Measurements from ENCODE around the gene NUSAP1. TPM values are rescaled to one million over a fixed set of nuclear protein-coding genes. Genes with fewer than 3 reads are reported as not detected.

The NUSAP1 gene
- total and polyA plus RNA-seq, 4 donors: 4.6 to 149 (median 8.3) TPM

GRCh38 chr15:41336549-41336948 lies 3.9 kb downstream of the NUSAP1 start (continued):
- TF ChIP-seq ZBTB33 (IDR thresholded peaks at IDR 0.05): no peak
- no peak for TF ChIP-seq RAD21 (IDR thresholded peaks at IDR 0.05)
- TF ChIP-seq JUND (IDR thresholded peaks at IDR 0.05): no peak

GRCh38 chr15:41337047-41337446 lies 4.4 kb downstream of the NUSAP1 start:
- Histone ChIP-seq H3K4me3 (ENCODE audit: low read depth in 1 of 3, low read length in 3 of 3) (no peak overlapping the region), H3K36me3 (ENCODE audit: control insufficient read depth in 4 of 4, insufficient read depth in 3 of 4, low read depth in 1 of 4, low read length in 3 of 4) (no peaks in the 10 kb centered on the region), H3K9ac (ENCODE audit: low read depth in 1 of 2, low read length in 2 of 2) (no peak overlapping the region), H3K4me1 (ENCODE audit: control insufficient read depth in 4 of 4, insufficient read depth in 4 of 4, low read length in 3 of 4) (peaks cover 0 to 16% (median 4%) of the 10 kb centered on the region in 4 donors), H3K27me3 (ENCODE audit: control insufficient read depth in 4 of 4, insufficient read depth in 4 of 4, low read length in 3 of 4) (no peaks in the 10 kb centered on the region), H3K9me3 (ENCODE audit: control insufficient read depth in 4 of 4, low read length in 3 of 4) (no peaks in the 10 kb centered on the region), H3K27ac (ENCODE audit: low read depth in 1 of 2, low read length in 2 of 2) (no peak overlapping the region)
- TF ChIP-seq NR2F2 (IDR thresholded peaks at IDR 0.05): no peak
- no peak for TF ChIP-seq RXRA (IDR thresholded peaks at IDR 0.05)
- no peak for TF ChIP-seq FOXA2 (IDR thresholded peaks at IDR 0.05)
- TF ChIP-seq EGR1 (IDR thresholded peaks at IDR 0.05; ENCODE audit: low read depth in 2 of 2): no peak
- no peak for TF ChIP-seq MAX (IDR thresholded peaks at IDR 0.05)
- TF ChIP-seq SP1 (IDR thresholded peaks at IDR 0.05): no peak
- TF ChIP-seq HNF4A (conservative IDR thresholded peaks at IDR 0.05): no peak
- TF ChIP-seq CTCF (IDR thresholded peaks at IDR 0.05; ENCODE audit: low read depth, low read length, missing input control): no peak
- no peak for TF ChIP-seq GABPA (IDR thresholded peaks at IDR 0.05 in 1 of 2, conservative IDR thresholded peaks at IDR 0.05 in 1 of 2)
- TF ChIP-seq ZBTB33 (IDR thresholded peaks at IDR 0.05): no peak
- WGBS: 99% methylated on average over 6 of the region's 6 CpGs
- no peak for DNase-seq (ENCODE audit: low spot score)

GRCh38 chr15:41337631-41338522 lies 5.2 kb downstream of the NUSAP1 start:
- Histone ChIP-seq H3K27me3 (ENCODE audit: control insufficient read depth in 4 of 4, insufficient read depth in 4 of 4, low read length in 3 of 4) (no peaks in the 10 kb centered on the region), H3K36me3 (ENCODE audit: control insufficient read depth in 4 of 4, insufficient read depth in 3 of 4, low read depth in 1 of 4, low read length in 3 of 4) (no peaks in the 10 kb centered on the region), H3K4me1 (ENCODE audit: control insufficient read depth in 4 of 4, insufficient read depth in 4 of 4, low read length in 3 of 4) (peaks cover 0 to 11% (median 1%) of the 10 kb centered on the region in 4 donors), H3K9me3 (ENCODE audit: control insufficient read depth in 4 of 4, low read length in 3 of 4) (no peaks in the 10 kb centered on the region), H3K27ac (ENCODE audit: low read depth in 1 of 2, low read length in 2 of 2) (no peak overlapping the region), H3K9ac (ENCODE audit: low read depth in 1 of 2, low read length in 2 of 2) (no peak overlapping the region), H3K4me3 (ENCODE audit: low read depth in 1 of 3, low read length in 3 of 3) (no peak overlapping the region)
- no peak for DNase-seq (ENCODE audit: low spot score)
- 91% methylated on average over 13 of the region's 13 CpGs for WGBS
- TF ChIP-seq JUND (IDR thresholded peaks at IDR 0.05): no peak
- no peak for TF ChIP-seq CTCF (IDR thresholded peaks at IDR 0.05; ENCODE audit: low read depth, low read length, missing input control)
- TF ChIP-seq HNF4A (conservative IDR thresholded peaks at IDR 0.05): no peak
- no peak for TF ChIP-seq REST (IDR thresholded peaks at IDR 0.05)
- TF ChIP-seq EGR1 (IDR thresholded peaks at IDR 0.05; ENCODE audit: low read depth in 2 of 2): no peak
- no peak for TF ChIP-seq RXRA (IDR thresholded peaks at IDR 0.05)

Measured in liver (tissue), 9 donors.